Brain microvascular endothelial cell (primary cell): Measurements from ENCODE around the gene CCN6.
"Not testable (repeated sequence)": the region's sequence is repeated elsewhere in the genome, so short reads cannot be mapped to it uniquely, and the experiment has no call there.

ENCODE experiments used
- DNase-seq: peaks from one replicate; pipeline ENCODE4 v3.0.0-alpha.2; 2020
- H3K27ac ChIP-seq: fragments of 250-450 bp; sonication (Bioruptor Pico); 2 replicates; pipeline ENCODE4 v1.5.1; 2020; ENCODE audit warnings: mild to moderate bottlenecking, moderate library complexity
- H3K27me3 ChIP-seq: fragments of 250-450 bp; sonication (Bioruptor Pico); replicated peaks from 2 replicates; pipeline ENCODE4 v1.5.1; 2020; ENCODE audit warnings: mild to moderate bottlenecking
- H3K36me3 ChIP-seq: fragments of 250-450 bp; sonication (Bioruptor Pico); replicated peaks from 2 replicates; pipeline ENCODE4 v1.5.1; 2020; ENCODE audit warnings: mild to moderate bottlenecking
- H3K4me3 ChIP-seq: 2 replicates; pipeline ENCODE4 v1.5.1; 2011; ENCODE audit warnings: low read depth, mild to moderate bottlenecking, control low read depth, low read length, moderate library complexity
- CTCF ChIP-seq: IDR thresholded peaks from 2 replicates; pipeline ENCODE4 v1.5.1; 2011; ENCODE audit warnings: low read depth, mild to moderate bottlenecking, moderate library complexity, low read length, control low read depth, inconsistent platforms; ENCODE audit errors: missing control alignments
- in situ Hi-C: cut with HindIII; loops from 2 replicates; pipeline ENCODE4 v1.10.0; 2017; ENCODE audit warnings: low sequenced_read_pairs, low pct_ligation_motif_present

The CCN6 gene

DNA sequence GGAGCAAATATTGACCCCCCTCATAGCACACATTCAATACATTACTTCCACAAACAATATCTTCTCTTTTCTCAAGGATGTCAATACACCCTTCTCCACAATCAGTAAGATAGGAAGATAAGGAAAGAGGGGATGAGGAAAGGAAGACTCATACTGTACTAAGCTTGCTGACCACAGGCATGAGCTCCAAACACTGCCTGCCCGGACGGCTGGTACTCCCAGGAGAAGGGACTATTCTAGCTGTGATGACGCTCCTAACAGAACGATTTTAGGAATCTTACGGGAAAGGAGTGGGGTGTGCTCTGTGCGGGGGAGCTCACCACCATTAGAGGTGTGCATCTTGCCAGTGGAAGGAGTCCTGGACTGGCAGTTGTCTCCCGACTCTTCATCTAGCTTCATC is 3.9 kb upstream of the CCN6 start:
- no peak for DNase-seq
- TF ChIP-seq CTCF, result no peak
- no peak overlapping the region for H3K27ac ChIP-seq
- in situ Hi-C loops, result no loop called here
- no peaks in the 10 kb centered on the region for H3K27me3 ChIP-seq
- no peaks in the 10 kb centered on the region for H3K36me3 ChIP-seq
- no peak overlapping the region for H3K4me3 ChIP-seq

- TF ChIP-seq CTCF, result no peak
- DNase-seq, result no peak
- no peaks in the 10 kb centered on the region for H3K27me3 ChIP-seq
- no peak overlapping the region for H3K4me3 ChIP-seq
- no peaks in the 10 kb centered on the region for H3K36me3 ChIP-seq
- in situ Hi-C loops, result no loop called here
- H3K27ac ChIP-seq, result no peak overlapping the region
Observed at GRCh38 chr6:112050429-112050828, 3.5 kb upstream of the CCN6 start.

GRCh38 chr6:112051251-112051740 is 2.6 kb upstream of the CCN6 start:
- H3K36me3 ChIP-seq, in situ Hi-C loops, H3K4me3 ChIP-seq, H3K27me3 ChIP-seq, H3K27ac ChIP-seq, DNase-seq: not testable (repeated sequence)

DNA sequence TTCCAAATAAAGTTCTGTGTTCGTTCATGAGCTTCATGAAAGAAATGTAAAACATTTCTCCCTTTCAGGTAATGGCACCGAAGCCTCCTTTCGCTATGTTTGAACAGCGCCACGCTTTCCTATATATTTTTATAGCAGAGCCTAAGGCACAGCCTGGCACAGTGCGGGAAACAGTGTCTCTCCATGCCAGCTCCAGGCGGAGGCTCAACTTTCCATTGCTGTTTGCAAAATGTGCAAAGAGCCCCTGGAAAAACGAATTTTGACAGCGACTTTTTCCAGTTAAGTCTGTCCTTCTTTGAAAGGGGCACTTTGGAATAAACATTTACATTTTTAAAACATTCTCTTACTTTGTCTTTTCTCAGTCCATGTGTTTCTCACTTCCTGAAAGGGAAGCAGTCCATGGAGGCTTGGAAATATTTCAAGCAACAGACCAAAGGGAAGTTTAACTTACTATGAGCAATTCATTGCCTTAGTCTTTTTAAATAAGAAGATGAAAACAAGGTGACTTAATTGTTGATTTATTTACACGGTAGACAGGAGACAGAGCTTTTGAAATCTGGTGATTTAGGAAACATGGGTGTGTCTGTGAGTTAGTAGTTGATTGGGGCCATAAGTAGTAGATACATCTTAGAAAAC is 769 bp downstream of the CCN6 start:
- Histone ChIP-seq H3K27ac (no peak overlapping the region), H3K4me3 (no peak overlapping the region), H3K36me3 (no peaks in the 10 kb centered on the region), H3K27me3 (no peaks in the 10 kb centered on the region)
- in situ Hi-C loops, result no loop called here
- TF ChIP-seq CTCF, result no peak
- no peak for DNase-seq

DNA sequence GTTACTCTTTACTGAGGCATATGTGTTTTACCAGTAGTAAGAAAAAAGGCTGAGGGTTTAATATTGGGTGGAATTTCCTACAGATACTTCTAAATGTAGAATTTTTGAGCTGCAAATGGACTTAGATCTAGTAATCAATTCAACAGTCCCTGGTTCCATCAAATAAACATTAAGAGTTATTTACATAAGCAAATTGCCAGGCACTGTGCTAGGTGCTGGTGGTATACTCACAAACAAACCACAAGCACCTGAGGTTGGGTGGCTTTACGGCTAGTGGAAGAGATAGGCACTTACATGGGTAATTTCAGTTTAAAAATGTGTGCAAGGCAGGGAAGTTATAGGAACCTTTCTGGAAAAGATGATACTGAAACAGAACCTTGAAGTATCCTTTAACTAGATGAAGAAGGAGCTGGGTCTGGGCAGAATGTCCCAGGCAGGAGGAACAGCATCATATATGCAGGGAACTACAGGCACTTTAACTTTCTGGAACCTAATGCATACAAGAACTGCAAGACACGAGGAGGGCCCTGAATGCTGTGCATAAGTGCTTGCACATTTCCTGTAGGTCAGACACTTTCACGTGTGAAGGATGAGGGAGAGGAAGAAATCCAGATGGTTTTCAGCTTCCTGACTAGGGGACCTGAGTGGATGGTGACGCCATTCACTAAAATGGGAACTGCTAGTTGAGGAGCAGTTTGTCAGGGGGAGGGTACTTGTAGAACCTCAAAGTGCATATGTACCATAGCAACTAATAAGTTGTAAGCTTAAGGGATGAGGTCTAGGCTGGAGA is 4.5 kb downstream of the CCN6 start:
- no peaks in the 10 kb centered on the region for H3K36me3 ChIP-seq
- no peak overlapping the region for H3K4me3 ChIP-seq
- TF ChIP-seq CTCF, result no peak
- H3K27ac ChIP-seq, result no peak overlapping the region
- DNase-seq, result no peak
- in situ Hi-C loops, result no loop called here
- H3K27me3 ChIP-seq, result no peaks in the 10 kb centered on the region

DNA sequence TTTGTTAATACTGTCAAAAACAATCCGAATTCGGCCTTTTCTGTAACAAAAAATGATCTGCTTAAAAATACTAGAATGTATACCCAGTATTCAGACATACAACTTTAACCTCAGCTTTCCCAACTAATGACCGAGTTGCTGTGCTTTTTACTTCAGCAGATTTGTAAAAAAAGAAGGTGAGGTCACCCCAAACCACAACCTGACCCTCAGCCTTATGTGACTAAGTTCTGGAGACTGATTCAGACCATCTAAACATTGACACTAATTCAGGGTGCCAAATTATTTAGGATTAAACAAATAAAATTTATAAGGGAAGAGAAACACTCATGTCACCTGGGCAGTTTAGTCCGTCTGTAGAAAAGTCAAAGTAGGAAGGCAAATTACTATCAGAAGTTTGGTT is 7.7 kb downstream of the CCN6 start:
- H3K36me3 ChIP-seq, result no peaks in the 10 kb centered on the region
- no peak for TF ChIP-seq CTCF
- no peak overlapping the region for H3K4me3 ChIP-seq
- DNase-seq, result peak; percentile 33
- H3K27ac ChIP-seq, result no peak overlapping the region
- in situ Hi-C loops, result no loop called here
- no peaks in the 10 kb centered on the region for H3K27me3 ChIP-seq
